GM19455 (cell line): ENCODE measurements around the gene PLCXD3.
"Not testable (repeated sequence)": the region's sequence is repeated elsewhere in the genome, so short reads cannot be mapped to it uniquely, and the experiment has no call there.

Experiments
- ATAC-seq: cut with Tn5 transposase; IDR thresholded peaks from one replicate; pipeline ENCODE4 v1.9.1; 2021; ENCODE audit not compliant: unreplicated experiment

PLCXD3 gene

DNA sequence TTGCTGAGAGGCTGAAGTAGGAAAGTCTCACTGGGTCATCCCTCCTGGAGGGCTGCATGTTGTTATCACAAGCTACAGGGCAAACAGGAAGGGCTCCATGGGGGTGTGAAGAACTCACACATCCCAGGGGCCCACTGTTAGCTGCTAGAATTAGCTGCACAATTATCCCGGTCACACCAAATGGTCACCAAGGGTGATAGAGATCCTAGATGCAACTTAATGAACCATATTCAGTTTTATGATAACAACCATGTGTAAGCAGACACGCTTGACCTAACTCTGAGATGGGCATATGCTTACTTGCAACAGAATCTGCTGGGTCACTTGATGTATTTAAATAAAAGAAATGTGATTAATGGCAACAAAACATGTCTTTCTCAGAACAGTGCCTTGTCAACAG lies 153.6 kb downstream of the PLCXD3 start:
- no peak for ATAC-seq

DNA sequence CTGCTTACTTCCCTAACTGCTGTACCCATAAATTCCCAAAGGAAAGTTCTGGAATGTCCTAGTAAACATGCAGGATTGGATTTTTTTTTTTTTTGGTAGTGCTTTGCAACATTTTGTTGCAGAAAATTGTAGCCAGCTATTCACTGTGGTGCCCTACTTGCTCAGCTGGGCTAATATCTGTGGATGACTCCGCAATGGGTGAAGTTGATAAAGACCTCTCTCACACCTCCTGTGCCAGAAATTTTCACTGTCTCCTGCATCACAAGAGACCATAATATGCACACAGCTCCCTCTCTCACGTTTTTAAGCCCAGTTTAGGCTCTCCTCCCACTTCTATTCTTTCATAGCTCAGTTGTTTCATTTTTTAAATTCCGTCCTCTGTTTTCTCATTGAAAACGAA lies 160.6 kb downstream of the PLCXD3 start:
- ATAC-seq, result no peak

DNA sequence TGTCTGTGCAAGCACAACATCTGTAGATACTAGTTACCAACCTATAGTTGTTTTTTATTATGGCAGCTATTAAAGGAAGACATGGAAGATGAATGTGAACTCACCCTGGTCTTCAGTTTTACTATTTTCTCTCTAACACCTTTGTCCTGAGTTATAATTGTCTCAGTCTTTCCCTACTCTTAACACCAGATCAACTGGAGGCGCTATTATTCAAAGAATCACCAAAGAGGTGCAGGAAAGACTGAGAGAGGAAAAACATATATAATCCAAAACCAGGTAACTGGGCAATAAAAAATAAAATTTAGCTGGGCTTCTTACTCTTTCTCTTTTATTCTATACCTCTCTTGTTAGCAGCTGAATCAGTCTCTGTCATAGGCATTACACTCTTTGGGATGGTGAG lies 162.8 kb downstream of the PLCXD3 start:
- no peak for ATAC-seq

DNA sequence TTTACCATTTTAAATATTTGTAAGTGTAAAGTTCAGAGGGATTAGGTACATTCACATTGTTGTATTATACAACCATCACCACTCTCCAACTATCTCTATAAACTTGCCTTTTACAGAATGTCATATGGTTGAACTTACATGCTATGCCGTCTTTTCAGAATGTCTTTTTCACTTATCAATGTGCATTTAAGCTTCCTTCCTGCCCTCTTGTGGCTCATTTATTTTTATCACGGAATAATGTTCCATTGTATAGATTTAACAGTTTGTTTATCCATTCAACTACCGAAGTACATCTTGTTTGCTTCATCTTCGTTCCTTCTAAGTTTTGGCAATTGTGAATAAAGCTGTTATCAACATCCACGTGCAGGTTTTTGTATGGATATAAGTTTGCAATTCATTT lies 163.8 kb downstream of the PLCXD3 start:
- ATAC-seq, result no peak

DNA sequence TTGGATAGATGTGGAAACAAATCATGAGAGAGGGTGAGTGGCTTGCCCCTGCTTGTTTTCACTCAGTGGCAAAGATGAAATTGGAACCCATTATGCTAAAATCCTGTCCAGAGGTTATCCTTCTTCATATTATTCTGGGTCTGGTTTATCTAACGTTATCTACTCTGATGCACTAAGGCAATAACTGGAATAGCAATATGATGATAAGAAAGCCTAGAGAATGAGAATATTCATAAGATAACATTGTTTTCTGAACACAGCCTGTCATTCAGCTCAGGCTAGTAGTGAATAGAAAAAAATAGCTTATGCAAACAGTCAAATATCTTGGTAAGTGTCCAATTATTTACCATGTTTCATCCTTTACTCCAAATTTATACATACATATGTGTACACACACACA lies 165.1 kb downstream of the PLCXD3 start:
- ATAC-seq, result no peak

DNA sequence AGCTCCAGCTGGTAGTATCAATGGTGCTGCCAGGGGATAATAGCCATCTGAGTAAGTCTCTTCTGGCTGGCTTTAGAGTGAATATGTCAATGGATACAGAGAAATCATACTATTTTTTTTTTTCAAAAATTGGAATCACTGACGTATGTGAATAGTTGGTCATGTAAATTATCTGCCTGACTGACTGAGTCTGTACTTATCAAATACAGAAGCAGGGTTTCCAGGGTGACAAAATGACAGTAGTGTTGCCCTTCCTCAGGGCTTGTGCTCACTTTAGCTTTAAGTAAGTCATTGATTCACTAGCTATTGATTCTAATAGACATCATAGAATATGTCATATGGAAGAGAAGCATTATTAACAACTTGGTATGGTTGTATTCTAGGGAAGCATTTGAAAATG lies 171.1 kb downstream of the PLCXD3 start:
- ATAC-seq, result no peak

DNA sequence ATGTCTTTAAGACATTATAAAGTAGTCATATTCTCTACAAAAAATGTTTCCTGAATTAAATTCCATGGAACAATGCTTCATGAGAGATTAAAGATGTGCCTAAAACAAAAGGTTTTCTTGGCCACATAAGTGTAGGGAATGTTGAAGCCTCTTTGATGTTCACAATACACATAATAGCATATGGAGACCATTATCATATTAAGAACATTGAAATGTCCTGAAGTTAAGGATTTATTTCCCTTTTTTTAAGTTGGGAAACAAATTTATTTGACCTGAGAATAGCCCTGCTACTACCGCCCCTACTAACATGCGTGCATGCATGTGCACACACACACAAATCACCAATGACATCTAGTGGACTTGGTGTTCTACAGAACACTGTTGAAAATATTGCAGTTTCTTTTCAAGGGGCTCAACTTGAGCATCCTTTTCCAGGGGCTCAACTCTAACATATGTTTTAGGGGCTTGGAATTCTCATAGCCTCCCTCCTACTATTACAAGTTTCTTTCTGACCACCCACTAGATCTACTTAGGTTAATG lies 172.2 kb downstream of the PLCXD3 start:
- no peak for ATAC-seq

DNA sequence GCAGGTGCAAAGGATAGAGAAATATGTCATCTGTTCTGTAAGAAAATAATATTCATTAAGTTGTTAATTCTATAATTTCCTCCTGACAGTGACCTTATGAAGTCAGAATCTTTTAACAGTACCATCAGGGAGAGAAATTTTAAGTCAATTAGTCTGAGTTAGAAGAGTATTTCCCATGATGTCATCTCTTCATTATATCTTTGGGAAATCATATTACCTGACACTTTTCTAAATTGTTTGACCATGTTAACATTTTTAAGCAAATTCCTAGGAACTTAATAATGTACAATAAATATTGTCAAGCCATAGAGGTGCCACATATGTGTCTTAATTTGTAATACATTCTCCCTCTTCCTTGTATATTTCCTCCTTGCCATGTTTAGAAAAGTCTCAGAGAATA lies 172.7 kb downstream of the PLCXD3 start:
- no peak for ATAC-seq

DNA sequence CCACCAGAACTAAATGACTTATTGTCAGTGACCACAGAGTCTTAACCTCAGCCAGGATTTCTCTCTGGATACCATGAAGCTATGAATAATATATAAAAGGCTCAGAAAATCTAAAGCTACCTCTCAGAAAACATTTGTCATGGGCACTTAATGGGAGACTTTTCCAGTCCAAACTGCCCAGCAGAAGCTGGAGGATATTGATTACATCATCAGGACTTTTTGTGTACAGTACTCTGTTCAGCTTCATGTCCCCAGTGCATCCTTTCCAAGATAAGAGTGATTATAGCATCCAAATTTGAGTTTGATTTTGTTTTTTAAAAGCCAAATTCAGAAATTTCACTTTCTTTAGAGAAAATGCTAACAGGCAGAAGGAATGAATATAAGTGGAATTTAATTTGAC lies 173.2 kb downstream of the PLCXD3 start:
- ATAC-seq, result no peak

DNA sequence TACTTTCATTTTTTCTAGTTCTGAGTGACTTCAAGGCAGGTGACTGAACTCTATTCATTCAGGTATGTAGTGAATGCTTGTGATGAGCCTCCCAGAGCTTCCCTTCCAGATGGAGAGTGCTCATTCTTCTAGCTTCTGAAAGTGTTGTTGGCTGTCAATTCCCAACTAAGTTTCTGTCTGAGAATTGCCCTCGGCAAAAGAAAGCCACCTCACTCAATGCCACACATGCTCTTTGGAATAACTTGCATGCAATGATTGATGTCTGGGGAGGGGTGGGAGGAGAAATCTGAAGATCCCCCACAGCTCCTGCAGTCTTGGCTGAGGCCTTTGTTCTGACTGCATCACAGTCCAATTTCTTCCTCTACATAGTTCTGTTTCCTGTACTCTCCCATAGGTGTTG lies 173.9 kb downstream of the PLCXD3 start:
- no peak for ATAC-seq

DNA sequence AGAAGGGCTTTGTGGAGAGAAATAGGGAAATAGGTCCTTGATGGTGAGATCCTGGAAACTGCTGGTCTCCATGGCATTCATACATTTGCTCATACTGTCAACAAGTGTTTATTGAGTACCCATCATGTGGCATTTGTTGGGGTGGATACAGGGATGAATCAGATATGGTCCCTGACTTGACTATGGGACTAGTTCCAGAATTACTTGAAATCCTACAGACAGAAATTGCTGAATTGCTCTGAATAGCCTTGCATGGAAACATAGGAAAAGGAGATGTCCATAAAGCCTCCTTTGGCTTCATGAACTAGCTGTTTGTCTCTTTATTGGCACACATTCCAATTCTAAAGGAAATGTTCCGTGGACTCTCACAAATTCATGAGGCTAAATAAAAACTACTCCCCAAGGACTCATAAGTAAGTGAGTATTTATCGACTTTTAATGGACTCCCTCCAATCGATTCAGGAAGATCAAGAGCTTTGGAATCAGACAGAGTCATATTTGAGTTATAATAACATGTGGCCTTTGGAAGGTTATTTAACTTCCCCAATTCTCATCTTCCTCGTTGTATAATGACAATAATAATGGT lies 174.7 kb downstream of the PLCXD3 start:
- ATAC-seq, result no peak

DNA sequence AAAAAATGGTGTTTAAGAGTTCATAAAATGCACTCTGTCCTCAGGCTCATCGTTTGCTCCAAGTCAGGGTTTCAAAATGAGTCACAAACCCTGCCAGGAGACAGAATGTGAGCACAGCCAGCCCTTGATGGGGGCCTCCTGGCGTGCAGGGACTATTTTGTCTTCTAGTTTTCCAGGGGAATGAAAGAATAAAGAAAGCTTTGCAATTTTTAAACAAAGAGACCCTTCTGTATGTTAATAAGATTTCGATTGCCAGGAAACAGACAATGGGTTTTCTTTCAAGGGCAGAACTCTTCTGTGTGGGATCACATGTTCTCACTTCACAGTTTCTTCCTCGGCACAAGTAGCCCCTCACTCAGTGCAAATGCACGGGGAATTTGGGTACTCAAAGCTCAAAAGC lies 175.6 kb downstream of the PLCXD3 start:
- no peak for ATAC-seq

DNA sequence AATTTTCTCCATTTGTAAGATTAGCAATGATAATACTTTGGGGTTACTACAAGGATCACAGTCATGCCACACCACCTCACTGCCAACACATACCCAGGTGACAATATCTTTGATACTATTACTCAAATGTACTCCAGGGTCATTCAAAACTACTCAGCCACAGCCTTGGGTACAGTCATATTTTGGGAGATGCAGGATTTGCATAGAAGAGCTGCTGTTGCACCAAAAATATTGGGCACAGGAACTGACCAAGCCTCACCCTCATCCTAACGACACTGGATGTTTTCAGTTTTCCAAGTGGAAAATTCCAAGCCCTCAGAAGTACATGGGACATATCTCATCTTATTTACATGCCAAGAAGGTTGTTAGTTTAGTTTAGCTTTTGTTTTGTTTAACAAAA lies 176.2 kb downstream of the PLCXD3 start:
- no peak for ATAC-seq

DNA sequence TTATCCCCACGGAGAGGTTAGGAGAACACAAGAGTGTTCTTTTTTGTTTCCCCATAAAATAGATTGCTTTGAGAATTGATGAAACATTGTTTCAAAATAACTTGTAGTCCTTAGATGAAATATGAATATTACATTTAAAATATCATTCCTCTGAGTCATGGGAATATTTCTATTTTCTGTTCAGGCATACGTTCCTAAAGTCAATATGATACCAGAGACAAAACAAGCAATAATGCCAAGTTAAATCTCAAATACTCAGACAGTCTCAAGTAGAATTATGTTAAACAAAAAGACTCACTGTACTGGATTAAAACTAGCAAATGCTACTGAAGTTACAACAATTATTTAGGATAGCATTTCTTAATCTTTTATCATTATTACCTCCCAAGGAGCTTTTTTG lies 185.3 kb downstream of the PLCXD3 start:
- no peak for ATAC-seq

DNA sequence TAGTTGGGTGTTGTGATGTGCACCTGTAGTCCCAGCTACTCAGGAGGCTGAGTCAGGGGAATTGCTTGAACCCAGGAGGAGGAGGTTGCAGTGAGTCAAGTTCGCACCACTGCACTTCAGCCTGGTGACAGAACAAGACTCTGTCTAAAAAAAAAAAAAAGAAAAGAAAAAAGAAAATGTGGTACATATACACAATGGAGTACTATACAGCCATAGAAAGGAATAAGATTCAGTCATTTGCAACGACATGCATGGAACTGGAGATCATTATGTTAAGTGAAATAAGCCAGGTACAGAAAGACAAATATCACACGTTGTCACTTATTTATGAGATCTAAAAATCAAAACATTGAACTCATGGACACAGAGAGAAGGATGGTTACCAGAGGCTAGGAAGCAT lies 187.6 kb downstream of the PLCXD3 start:
- not testable (repeated sequence) for ATAC-seq

DNA sequence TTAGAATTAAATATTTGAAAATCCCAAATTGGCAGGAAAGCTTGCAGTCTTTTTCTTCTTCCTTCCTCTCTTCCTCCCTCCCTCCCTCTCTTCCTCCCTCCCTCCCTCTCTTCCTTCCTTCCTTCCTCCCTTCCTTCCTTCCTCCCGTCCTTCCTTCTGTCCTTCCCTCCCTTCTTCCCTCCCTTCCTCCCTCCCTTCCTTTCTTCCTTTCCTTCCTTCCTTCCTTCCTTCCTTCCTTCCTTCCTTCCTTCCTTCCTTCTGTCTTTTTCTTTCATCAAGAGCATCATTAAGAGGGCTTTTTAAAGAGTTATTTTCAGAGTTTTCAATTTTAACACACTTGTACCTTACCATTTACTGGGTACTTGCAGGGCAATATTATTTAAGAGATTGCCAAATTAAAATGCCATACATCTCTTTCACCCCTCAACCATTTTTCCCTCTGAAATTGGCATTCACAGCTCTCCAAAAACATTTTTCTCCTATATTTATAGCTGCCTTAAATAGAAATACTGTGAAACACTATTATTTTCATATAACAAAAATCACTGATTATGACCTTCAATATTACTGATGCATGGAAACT lies 197.8 kb downstream of the PLCXD3 start:
- no peak for ATAC-seq

DNA sequence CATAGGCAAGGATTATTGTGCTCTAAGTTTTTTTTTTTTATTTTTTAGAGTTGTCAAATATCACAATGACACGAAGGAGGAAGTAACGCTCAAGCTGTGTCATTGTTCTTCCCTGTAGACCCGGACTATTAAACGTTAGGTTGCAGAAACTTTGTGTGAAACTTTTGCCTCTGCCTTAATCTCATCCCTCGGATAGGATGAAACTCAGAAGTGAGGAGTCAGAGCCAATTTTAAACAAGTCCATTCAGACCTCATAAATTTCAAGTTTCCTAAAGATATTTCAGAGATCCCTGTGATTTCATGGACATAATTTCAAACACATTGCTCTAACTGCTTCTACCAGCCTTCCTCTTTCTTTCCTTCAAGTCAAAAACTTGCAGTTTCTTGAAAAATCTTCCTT lies 198.3 kb downstream of the PLCXD3 start:
- no peak for ATAC-seq

DNA sequence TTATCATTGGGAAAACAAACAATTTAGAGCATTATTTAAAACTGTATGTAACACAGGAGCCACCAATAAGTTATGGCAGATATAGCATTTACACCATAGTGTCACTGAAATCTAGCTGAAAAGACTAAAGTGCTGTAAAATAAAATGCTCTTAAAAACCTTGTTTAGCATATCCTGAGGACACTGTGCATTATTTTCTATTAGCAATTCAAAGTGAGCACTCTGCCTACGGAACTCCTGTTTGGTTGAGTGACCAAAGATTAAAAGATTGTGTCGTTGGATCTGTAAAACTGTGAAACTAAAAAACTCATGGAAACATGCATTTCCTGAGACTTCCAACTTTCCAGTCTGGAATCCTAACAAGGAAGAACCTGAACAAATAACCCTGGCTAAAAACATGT lies 201.1 kb downstream of the PLCXD3 start:
- ATAC-seq, result no peak

DNA sequence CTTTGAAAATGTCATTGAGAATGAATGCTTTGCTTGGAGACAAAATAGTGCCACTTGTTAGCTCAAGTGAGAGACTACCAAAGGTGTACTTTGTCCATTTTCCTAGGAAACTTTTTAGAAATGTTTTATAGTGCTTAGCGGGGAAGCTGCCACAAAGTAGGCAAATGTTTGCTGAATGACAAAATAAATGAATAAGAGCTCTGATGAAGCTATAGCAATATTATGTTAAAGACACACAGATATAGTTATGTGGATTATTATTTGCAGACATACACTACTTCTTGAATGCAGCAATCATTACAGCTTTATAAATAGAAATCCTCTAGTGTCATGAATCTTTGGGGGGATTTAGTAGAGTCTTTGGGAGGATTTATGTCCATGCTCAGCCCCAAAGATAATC lies 204.4 kb downstream of the PLCXD3 start:
- ATAC-seq, result no peak

DNA sequence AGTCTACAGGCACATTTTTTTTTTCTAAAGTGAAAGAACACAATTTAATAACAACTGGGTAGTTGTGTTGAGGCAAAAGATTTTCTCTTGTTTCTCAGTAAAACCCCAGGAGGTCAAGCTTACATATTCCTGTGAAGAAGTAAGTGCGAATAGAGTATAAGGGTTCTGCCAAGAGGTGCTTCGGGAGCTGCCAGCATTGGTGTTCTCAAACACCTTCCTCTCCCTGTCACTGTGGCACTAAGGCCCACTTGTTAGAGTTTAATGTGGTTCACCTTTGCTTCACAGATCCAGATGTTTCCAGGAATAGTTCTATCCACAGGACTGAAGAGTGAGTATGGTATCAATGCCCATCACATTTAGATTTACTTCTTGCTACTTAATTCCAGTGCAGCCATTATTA lies 205.3 kb downstream of the PLCXD3 start:
- no peak for ATAC-seq

DNA sequence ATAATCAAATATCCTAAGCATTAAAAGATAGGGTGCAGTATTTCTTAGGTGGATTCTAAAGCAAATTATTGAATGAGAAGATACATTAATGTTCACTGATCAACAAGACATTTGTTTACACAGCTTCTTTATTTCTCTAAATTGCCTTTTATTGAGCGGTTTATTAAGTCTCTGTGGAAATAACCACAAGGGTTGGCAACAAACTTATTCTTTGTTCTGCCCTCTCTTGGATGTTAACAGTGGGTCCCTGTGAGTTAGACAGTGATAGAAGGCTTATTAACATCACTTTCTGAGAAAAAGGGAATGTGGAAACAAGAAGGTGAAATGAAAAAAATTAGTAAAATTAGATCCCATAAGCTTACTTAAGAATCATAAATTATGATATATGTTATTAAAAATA lies 214.3 kb downstream of the PLCXD3 start:
- ATAC-seq, result no peak

DNA sequence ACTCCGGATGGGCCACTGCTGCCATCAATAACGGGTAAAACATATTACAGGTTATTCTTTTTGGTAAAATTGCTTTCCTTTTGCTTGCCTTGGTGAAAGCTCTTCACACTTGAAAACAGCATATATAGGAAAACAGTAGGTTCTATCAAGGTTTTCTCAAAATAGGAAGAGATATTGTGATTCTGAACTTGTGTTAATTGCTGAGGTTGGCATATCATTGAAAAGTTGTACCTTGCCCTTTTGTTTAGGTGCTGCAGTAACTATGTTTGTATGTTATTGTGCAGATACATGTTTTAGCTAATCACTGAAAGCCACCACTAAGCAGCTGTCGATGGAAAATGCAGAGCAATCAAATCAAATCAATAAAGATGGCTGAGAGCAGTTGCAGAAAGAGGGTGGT lies 219.1 kb downstream of the PLCXD3 start:
- ATAC-seq, result no peak

DNA sequence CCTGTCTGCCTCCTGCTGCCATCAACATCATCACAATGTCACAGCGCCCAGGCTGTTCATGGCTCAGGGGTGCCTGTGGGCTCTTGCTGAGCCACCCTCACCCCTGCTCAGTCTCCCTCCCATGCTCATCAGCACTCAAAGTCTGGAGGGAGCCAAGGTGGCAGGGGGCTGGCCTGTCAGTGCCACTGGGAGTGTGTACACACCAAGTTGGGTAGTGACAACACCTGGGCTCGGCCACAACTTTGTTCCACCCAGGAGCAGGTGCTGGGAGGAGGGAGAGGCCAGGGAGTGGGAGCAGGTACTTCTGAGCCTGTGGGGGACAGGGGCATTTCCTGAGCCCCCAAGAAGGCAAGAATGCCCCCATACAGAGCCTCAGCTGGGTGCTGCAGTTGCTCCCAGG lies 219.6 kb downstream of the PLCXD3 start:
- ATAC-seq, result no peak
